Omental fat pad (tissue), 4 donors: ENCODE measurements around the gene SORCS1. TPM values are rescaled to one million over a fixed set of nuclear protein-coding genes. Genes with fewer than 3 reads are reported as not detected.

Experiments used
- ATAC-seq: fragments of 150-250 bp; one replicate; pipeline ENCODE4 v1.9.1; 2016; ENCODE audit warnings: mild to moderate bottlenecking, moderate library complexity; ENCODE audit not compliant: low FRiP score
- DNase-seq: peaks from one replicate; pipeline ENCODE4 v3.0.0-alpha.2; 2019; ENCODE audit warnings: low spot score
- total RNA-seq, 4 donors: library from RNA; depleted of rRNA; stranded (reverse); fragments of >200 nt; gene quantifications; one replicate each; pipeline ENCODE4 v1.1.0, GENCODE V29; 2016
- TF ChIP-seq, protein P1 (sequence below), 3 donors: fragments of 450-650 bp; IDR thresholded peaks; one replicate each; pipeline ENCODE4 v1.5.1; 2016 to 2017; ENCODE audit warnings: antibody characterized with exemption in 3 of 3, mild to moderate bottlenecking in 3 of 3, moderate library complexity in 2 of 3

SORCS1 gene
- total RNA-seq, 4 donors from 2014 or later, result 0.09 to 1.3 (median 0.37) TPM

DNA sequence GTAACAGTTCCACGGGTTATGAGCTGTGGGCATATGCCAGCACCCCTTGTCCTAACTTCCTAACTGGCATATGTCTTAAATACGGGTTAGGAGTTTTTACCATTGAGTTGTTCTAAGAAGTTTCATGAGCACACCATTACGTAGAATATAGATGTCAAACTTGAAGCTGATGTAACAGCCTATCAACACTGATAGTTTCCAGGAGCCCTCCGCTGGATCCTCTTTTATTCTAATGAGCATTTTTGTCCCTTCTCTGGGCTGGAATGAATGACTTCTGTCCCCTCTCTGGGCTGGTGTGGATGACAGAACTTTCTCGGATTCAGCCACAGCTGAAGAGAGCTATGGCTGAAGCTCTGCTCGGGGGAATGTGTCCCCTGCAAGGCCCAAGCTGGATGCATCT is 256.3 kb downstream of the SORCS1 start:
- TF ChIP-seq, protein P1, sequence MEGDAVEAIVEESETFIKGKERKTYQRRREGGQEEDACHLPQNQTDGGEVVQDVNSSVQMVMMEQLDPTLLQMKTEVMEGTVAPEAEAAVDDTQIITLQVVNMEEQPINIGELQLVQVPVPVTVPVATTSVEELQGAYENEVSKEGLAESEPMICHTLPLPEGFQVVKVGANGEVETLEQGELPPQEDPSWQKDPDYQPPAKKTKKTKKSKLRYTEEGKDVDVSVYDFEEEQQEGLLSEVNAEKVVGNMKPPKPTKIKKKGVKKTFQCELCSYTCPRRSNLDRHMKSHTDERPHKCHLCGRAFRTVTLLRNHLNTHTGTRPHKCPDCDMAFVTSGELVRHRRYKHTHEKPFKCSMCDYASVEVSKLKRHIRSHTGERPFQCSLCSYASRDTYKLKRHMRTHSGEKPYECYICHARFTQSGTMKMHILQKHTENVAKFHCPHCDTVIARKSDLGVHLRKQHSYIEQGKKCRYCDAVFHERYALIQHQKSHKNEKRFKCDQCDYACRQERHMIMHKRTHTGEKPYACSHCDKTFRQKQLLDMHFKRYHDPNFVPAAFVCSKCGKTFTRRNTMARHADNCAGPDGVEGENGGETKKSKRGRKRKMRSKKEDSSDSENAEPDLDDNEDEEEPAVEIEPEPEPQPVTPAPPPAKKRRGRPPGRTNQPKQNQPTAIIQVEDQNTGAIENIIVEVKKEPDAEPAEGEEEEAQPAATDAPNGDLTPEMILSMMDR (IDR thresholded peaks at IDR 0.05), result no peak
- DNase-seq, result no peak
- ATAC-seq, result no peak

DNA sequence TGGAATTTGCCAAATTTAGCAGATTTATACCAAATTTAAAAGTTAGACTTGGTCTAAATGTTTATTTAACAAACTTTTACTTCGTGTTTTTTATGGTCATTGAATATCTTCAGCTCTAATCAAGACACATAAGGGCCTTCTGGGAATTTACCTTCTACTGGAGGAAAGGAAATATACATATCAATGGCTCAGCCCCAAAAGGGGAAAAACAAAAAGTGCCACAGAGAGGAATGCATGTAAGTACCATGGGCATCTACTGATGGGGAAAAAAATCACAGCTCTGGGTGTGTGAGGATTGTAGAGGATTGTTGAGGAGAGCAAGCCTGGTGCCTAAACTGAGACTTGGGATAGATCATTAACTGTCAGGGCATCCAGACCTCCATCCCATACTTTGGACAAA is 260.3 kb downstream of the SORCS1 start:
- TF ChIP-seq, protein P1 (IDR thresholded peaks at IDR 0.05), result no peak
- ATAC-seq (no peak), DNase-seq (no peak)

DNA sequence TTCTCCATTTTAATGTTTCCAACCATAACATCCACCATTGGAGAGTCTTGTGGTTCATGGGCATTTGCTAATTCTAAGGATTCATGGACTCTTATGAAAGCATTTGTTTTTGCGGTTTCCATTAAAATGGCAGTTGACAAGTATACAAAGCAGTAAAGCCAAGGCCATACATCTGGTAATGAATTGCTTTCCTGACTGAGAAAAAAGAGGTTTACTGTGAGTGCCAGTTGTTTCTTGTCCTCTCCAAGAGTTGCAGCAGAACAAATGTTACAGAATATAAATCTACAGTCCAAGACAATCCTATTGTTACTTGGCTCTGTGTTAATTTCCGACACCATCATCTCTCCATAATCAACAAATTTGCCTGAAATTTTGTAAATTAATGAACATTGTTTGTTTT is 261.3 kb downstream of the SORCS1 start:
- DNase-seq (no peak), ATAC-seq (no peak)
- TF ChIP-seq, protein P1 (IDR thresholded peaks at IDR 0.05), result no peak

DNA sequence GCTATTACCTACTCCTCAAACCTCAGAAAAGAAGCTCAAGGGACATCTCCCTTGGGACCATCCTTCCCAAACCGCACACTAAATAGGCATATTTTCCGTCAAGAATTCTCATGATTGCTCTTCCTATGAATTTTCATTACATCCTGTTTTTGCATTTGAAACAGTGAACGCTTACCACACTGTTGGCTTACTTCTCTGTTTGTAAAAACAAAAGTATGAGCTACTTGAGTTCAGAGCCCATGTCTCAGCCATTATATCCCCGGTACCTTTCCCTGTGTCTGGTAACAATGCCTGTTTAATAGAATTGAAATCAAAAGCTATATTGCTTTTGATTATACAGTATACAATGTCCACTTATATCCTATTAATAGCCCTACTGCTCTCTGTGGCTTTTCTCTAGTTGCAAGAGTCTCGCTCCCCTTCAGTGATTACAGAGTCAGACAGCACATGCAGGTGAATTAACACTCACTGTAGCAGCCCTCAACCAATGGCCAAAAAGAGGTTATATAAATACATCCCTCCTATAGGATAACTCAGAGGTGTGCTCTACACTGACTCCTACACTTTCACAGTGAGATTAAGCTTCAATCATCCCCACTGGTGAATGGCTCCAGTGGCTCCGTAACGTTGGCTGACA is 264.4 kb downstream of the SORCS1 start:
- ATAC-seq, result no peak
- TF ChIP-seq, protein P1 (IDR thresholded peaks at IDR 0.05), result no peak
- no peak for DNase-seq

DNA sequence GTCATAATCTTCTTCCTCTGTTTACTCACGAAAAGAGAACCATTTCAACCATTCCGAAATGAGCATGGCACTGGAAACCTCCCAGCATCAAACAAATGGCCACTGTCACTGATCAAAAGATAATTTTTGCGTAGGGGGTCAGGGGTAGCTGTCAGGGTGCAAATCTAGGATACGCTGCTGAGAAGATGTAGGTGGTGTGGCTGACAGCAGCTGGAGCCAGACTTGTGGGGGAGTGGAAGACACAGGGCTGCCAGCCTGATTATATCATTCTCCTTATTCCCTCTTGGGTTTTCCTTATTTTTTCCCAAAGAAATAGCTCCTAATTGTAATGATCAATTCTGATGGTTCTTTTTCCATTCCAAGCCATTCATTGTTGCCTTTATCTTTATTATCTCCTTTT is 266.1 kb downstream of the SORCS1 start:
- ATAC-seq (no peak), DNase-seq (no peak)
- TF ChIP-seq, protein P1 (IDR thresholded peaks at IDR 0.05), result no peak

DNA sequence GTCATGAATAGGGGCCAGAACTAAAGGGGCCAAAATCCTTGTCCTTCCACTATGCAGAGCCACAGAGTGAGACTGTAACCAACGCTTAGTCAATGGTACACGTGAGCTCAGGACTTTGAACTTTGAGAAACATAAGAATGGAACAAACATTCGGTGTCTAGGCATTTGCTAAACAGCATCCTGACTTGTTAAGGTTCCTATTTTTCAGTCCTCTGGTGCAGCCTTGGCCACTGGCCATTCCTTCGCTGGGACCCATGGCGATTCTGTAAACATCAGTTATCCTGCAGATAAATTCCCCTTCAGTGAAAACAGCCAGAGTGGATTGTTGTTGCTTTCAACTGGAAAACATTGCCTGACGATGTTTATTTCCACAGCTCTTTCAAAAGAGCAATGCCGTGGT is 266.8 kb downstream of the SORCS1 start:
- DNase-seq, result no peak
- TF ChIP-seq, protein P1 (IDR thresholded peaks at IDR 0.05), result no peak
- no peak for ATAC-seq

DNA sequence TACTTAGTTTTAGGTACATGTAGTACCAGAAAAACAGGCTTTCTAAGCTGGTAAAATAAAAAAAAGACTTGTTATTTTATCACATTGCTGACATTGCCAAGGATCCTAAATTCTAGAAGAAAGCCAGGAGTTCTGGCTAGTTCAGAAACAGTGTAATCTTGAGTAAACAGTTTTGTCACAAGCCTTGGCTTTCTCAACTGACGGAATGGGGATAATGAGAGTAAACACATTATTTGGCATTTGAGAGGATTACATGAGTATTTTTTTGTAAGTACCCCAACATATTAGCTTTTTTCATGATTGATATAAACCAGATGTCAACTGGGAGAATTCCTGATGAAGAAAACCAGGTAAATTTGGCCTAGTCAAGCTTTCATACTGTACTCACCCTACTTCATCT is 269.8 kb downstream of the SORCS1 start:
- ATAC-seq (no peak), DNase-seq (no peak)
- TF ChIP-seq, protein P1 (IDR thresholded peaks at IDR 0.05), result no peak
